ENCODE results near the gene SMCO1. TPM values are rescaled to one million over a fixed set of nuclear protein-coding genes. Genes with fewer than 3 reads are reported as not detected.

SMCO1 gene
- total RNA-seq, 6 donors from 2014 or later: not detected

GRCh38 chr3:196547067-196547466, 31.9 kb upstream of the SMCO1 start:
- H3K27ac ChIP-seq: no peak overlapping the region
- no peaks in the 10 kb centered on the region for H3K27me3 ChIP-seq
- WGBS, 2 donors: 96 to 98% methylated on average over 2 of the region's 2 CpGs
- no peak overlapping the region for H3K4me3 ChIP-seq
- no peaks in the 10 kb centered on the region for H3K4me1 ChIP-seq
- no peak for DNase-seq
- H3K9me3 ChIP-seq: peaks cover 0 to 7% (median 2%) of the 10 kb centered on the region in 4 donors
- H3K36me3 ChIP-seq: no peaks in the 10 kb centered on the region
- ATAC-seq (ENCODE audit: low FRiP score in 2 of 2): no peak
- TF ChIP-seq POLR2A (IDR thresholded peaks at IDR 0.05): no peak
- no peak for TF ChIP-seq CTCF (IDR thresholded peaks at IDR 0.05)
- TF ChIP-seq POLR2AphosphoS5 (IDR thresholded peaks at IDR 0.05): no peak
- TF ChIP-seq EP300 (IDR thresholded peaks at IDR 0.05): no peak

- Histone ChIP-seq H3K4me1 (no peaks in the 10 kb centered on the region), H3K9me3 (peaks cover 0 to 7% (median 2%) of the 10 kb centered on the region in 4 donors), H3K27me3 (no peaks in the 10 kb centered on the region), H3K27ac (no peak overlapping the region), H3K4me3 (no peak overlapping the region), H3K36me3 (no peaks in the 10 kb centered on the region)
- WGBS, 2 donors: 65 to 66% methylated on average over 5 of the region's 5 CpGs
- DNase-seq (no peak), ATAC-seq (ENCODE audit: low FRiP score in 2 of 2) (no peak)
- TF ChIP-seq POLR2A (IDR thresholded peaks at IDR 0.05) (no peak), CTCF (IDR thresholded peaks at IDR 0.05) (no peak), POLR2AphosphoS5 (IDR thresholded peaks at IDR 0.05) (no peak), EP300 (IDR thresholded peaks at IDR 0.05) (no peak)
Observed at GRCh38 chr3:196546537-196546936, 31.4 kb upstream of the SMCO1 start.

- ATAC-seq (ENCODE audit: low FRiP score in 2 of 2) (no peak), DNase-seq (no peak)
- TF ChIP-seq POLR2AphosphoS5 (IDR thresholded peaks at IDR 0.05) (no peak), POLR2A (IDR thresholded peaks at IDR 0.05) (no peak), CTCF (IDR thresholded peaks at IDR 0.05) (no peak)
- Histone ChIP-seq H3K4me3 (no peak overlapping the region), H3K27ac (no peak overlapping the region), H3K27me3 (no peaks in the 10 kb centered on the region), H3K9me3 (peaks cover 0 to 5% (median 2%) of the 10 kb centered on the region in 4 donors), H3K4me1 (no peaks in the 10 kb centered on the region), H3K36me3 (no peaks in the 10 kb centered on the region)
- 92 to 100% methylated on average over 2 of the region's 2 CpGs for WGBS, 2 donors
Observed at GRCh38 chr3:196544491-196544992, 29.4 kb upstream of the SMCO1 start.

- no peaks in the 10 kb centered on the region for H3K4me1 ChIP-seq
- WGBS, 2 donors: 80 to 86% methylated on average over 6 of the region's 6 CpGs
- ATAC-seq (ENCODE audit: low FRiP score in 2 of 2) (no peak), DNase-seq (no peak)
- H3K27me3 ChIP-seq: no peaks in the 10 kb centered on the region
- no peaks in the 10 kb centered on the region for H3K36me3 ChIP-seq
- no peak overlapping the region for H3K4me3 ChIP-seq
- H3K9me3 ChIP-seq: no peaks in the 10 kb centered on the region
- TF ChIP-seq CTCF (IDR thresholded peaks at IDR 0.05): no peak
- TF ChIP-seq EP300 (IDR thresholded peaks at IDR 0.05): no peak
- TF ChIP-seq POLR2A (IDR thresholded peaks at IDR 0.05): no peak
- TF ChIP-seq POLR2AphosphoS5 (IDR thresholded peaks at IDR 0.05): no peak
- no peak overlapping the region for H3K27ac ChIP-seq
Observed at GRCh38 chr3:196541684-196542445, 26.7 kb upstream of the SMCO1 start.

Data from upper lobe of left lung (tissue), 6 donors.